Fibroblast of lung (primary cell): ENCODE results near the gene SLC66A3. TPM values are rescaled to one million over a fixed set of nuclear protein-coding genes. Genes with fewer than 3 reads are reported as not detected.

Experiments
- DNase-seq, 2 donors: peaks; one replicate each; pipeline versions ENCODE4 v3.0.0 to v3.0.0-alpha.2; 2010; ENCODE audit warnings: low read depth in 2 of 2
- H2AFZ ChIP-seq: 2 replicates; pipeline ENCODE4 v1.5.1; 2012; ENCODE audit warnings: low read length, control low read depth, inconsistent platforms
- H3K27ac ChIP-seq: 2 replicates; pipeline ENCODE4 v1.5.1; 2011; ENCODE audit warnings: low read length, control low read depth; ENCODE audit not compliant: insufficient read depth
- H3K27me3 ChIP-seq: 2 replicates; pipeline ENCODE4 v1.5.1; 2011; ENCODE audit warnings: mild to moderate bottlenecking, low read length; ENCODE audit not compliant: control insufficient read depth, insufficient read depth
- H3K36me3 ChIP-seq: 2 replicates; pipeline ENCODE4 v1.5.1; 2011; ENCODE audit warnings: low read length; ENCODE audit not compliant: control insufficient read depth, insufficient read depth
- H3K4me1 ChIP-seq: 2 replicates; pipeline ENCODE4 v1.5.1; 2011; ENCODE audit warnings: low read length; ENCODE audit not compliant: control insufficient read depth, insufficient read depth; ENCODE audit errors: extremely low read depth
- H3K4me2 ChIP-seq: 2 replicates; pipeline ENCODE4 v1.5.1; 2011; ENCODE audit warnings: low read length, control low read depth; ENCODE audit not compliant: insufficient read depth; ENCODE audit errors: extremely low read depth
- H3K4me3 ChIP-seq, 4 experiments: fragments of 200-600 bp in 1 of 4; sonication (generic) in 1 of 4; replicated peaks in 1 of 4; 2 replicates each; pipeline ENCODE4 v1.5.1; 2011 to 2016; ENCODE audit warnings: low read length in 4 of 4, low read depth in 3 of 4, mild to moderate bottlenecking in 3 of 4, control low read depth in 2 of 4, inconsistent platforms in 1 of 4, mixed read lengths in 1 of 4; ENCODE audit not compliant: insufficient read depth in 1 of 4; ENCODE audit errors: control extremely low read depth in 1 of 4
- H3K79me2 ChIP-seq: 2 replicates; pipeline ENCODE4 v1.5.1; 2012; ENCODE audit warnings: mild to moderate bottlenecking, low read length, inconsistent platforms; ENCODE audit not compliant: control insufficient read depth, insufficient read depth
- H3K9ac ChIP-seq: 2 replicates; pipeline ENCODE4 v1.5.1; 2011; ENCODE audit warnings: mild to moderate bottlenecking, low read length, control low read depth; ENCODE audit not compliant: insufficient read depth
- H3K9me3 ChIP-seq: 2 replicates; pipeline ENCODE4 v1.5.1; 2012; ENCODE audit warnings: low read depth, low read length; ENCODE audit not compliant: control insufficient read depth, insufficient read depth
- H4K20me1 ChIP-seq: 2 replicates; pipeline ENCODE4 v1.5.1; 2011; ENCODE audit warnings: low read length; ENCODE audit not compliant: control insufficient read depth, insufficient read depth; ENCODE audit errors: extremely low read depth
- CTCF ChIP-seq, 2 donors: IDR thresholded peaks in 1 of 2; conservative IDR thresholded peaks in 1 of 2; 1 replicate in 1 of 2; 2 replicates in 1 of 2; pipeline ENCODE4 v1.5.1; 2011 to 2012; ENCODE audit warnings: low read length in 2 of 2, control low read depth in 1 of 2, inconsistent platforms in 1 of 2, low read depth in 1 of 2, mild to moderate bottlenecking in 1 of 2
- EZH2 ChIP-seq: IDR thresholded peaks from 2 replicates; pipeline ENCODE4 v1.5.1; 2012; ENCODE audit warnings: low read length, control low read depth, mild to moderate bottlenecking; ENCODE audit errors: missing control alignments
- polyA plus RNA-seq, 2 donors: library from polyadenylated mRNA; depleted of rRNA in 1 of 2; stranded (reverse) in 1 of 2; unstranded in 1 of 2; fragments of >200 nt; gene quantifications; 2 replicates each; pipeline ENCODE4 v1.2.1, GENCODE V29; 2011 to 2012; ENCODE audit warnings: missing spikeins in 1 of 2
- total RNA-seq: library from RNA; depleted of rRNA; stranded (reverse); fragments of >200 nt; gene quantifications from 2 replicates; pipeline ENCODE4 v1.2.1, GENCODE V29; 2014

Gene SLC66A3
- total and polyA plus RNA-seq, 2 donors (not counting 1 experiment from before 2014, with no cell fraction given) = 31.7 to 39.8 TPM

GRCh38 chr2:11203480-11203879, 48.2 kb downstream of the SLC66A3 start:
- TF ChIP-seq CTCF (conservative IDR thresholded peaks at IDR 0.05 in 1 of 2, IDR thresholded peaks at IDR 0.05 in 1 of 2; ENCODE audit: low read depth in 1 of 2, low read length in 2 of 2) = no peak
- TF ChIP-seq EZH2 = no peak
- DNase-seq = peak; percentile 46 to 65
- H3K36me3 ChIP-seq = no peaks in the 10 kb centered on the region

GRCh38 chr2:11208083-11208482, 52.8 kb downstream of the SLC66A3 start:
- peaks cover 2% of the 10 kb centered on the region for H3K36me3 ChIP-seq
- H3K4me1 ChIP-seq = peaks cover 6% of the 10 kb centered on the region
- no peak overlapping the region for H2AFZ ChIP-seq
- H3K4me3 ChIP-seq = no peak overlapping the region
- no peaks in the 10 kb centered on the region for H3K9me3 ChIP-seq
- H3K27ac ChIP-seq = no peak overlapping the region
- H3K79me2 ChIP-seq = no peaks in the 10 kb centered on the region
- no peaks in the 10 kb centered on the region for H4K20me1 ChIP-seq
- no peak for TF ChIP-seq EZH2
- H3K4me2 ChIP-seq = no peak overlapping the region
- no peak overlapping the region for H3K9ac ChIP-seq
- H3K27me3 ChIP-seq = no peaks in the 10 kb centered on the region
- DNase-seq = no peak

More at GRCh38 chr2:11203480-11203879, 48.2 kb downstream of the SLC66A3 start:
- Histone ChIP-seq H3K79me2 (no peaks in the 10 kb centered on the region), H3K27me3 (no peaks in the 10 kb centered on the region), H3K9ac (no peak overlapping the region), H3K27ac (no peak overlapping the region), H2AFZ (no peak overlapping the region), H3K4me1 (peaks cover 6% of the 10 kb centered on the region), H3K9me3 (no peaks in the 10 kb centered on the region), H3K4me2 (no peak overlapping the region), H3K4me3 (no peak overlapping the region), H4K20me1 (no peaks in the 10 kb centered on the region)

- Histone ChIP-seq H4K20me1 (no peaks in the 10 kb centered on the region), H3K27me3 (no peaks in the 10 kb centered on the region), H3K79me2 (no peaks in the 10 kb centered on the region), H3K4me3 (no peak overlapping the region), H3K4me1 (no peaks in the 10 kb centered on the region), H3K9me3 (no peaks in the 10 kb centered on the region), H3K36me3 (peaks cover 4% of the 10 kb centered on the region), H3K4me2 (no peak overlapping the region), H3K27ac (no peak overlapping the region), H2AFZ (no peak overlapping the region), H3K9ac (no peak overlapping the region)
- peak in 1 of 2 donors; percentile 53 for DNase-seq
- TF ChIP-seq CTCF (conservative IDR thresholded peaks at IDR 0.05 in 1 of 2, IDR thresholded peaks at IDR 0.05 in 1 of 2; ENCODE audit: low read depth in 1 of 2, low read length in 2 of 2) = no peak
- TF ChIP-seq EZH2 = no peak
These were observed 57.4 kb downstream of the SLC66A3 start for GRCh38 chr2:11212645-11213044.
